Astrocyte (in vitro differentiated cells and primary cell): ENCODE data around the gene ZNF280C. TPM values are rescaled to one million over a fixed set of nuclear protein-coding genes. Genes with fewer than 3 reads are reported as not detected.

ENCODE experiments used
- DNase-seq: peaks from one replicate; pipeline ENCODE4 v3.0.0-alpha.2; 2010; ENCODE audit warnings: low read depth
- FAIRE-seq: peaks from 2 replicates; lab custom pipeline; 2011; peaks lifted over from hg19 to GRCh38; lab: Jason Lieb, UNC
- H2AFZ ChIP-seq: 2 replicates; pipeline ENCODE4 v1.6.0; 2012; ENCODE audit warnings: low read depth, low read length, inconsistent platforms
- H3K27ac ChIP-seq: 2 replicates; pipeline ENCODE4 v1.5.1; 2011; ENCODE audit warnings: low read depth, low read length, inconsistent platforms
- H3K27me3 ChIP-seq: 2 replicates; pipeline ENCODE4 v1.6.0; 2011; ENCODE audit warnings: low read length, inconsistent platforms; ENCODE audit not compliant: insufficient read depth
- H3K36me3 ChIP-seq: 2 replicates; pipeline ENCODE4 v1.5.1; 2011; ENCODE audit warnings: low read length, inconsistent platforms; ENCODE audit not compliant: insufficient read depth
- H3K4me1 ChIP-seq: 2 replicates; pipeline ENCODE4 v1.5.1; 2011; ENCODE audit warnings: low read length, inconsistent platforms; ENCODE audit not compliant: insufficient read depth
- H3K4me2 ChIP-seq: 2 replicates; pipeline ENCODE4 v1.6.0; 2012; ENCODE audit warnings: low read length, inconsistent platforms
- H3K4me3 ChIP-seq: 2 replicates; pipeline ENCODE4 v1.5.1; 2011; ENCODE audit warnings: low read depth, mild to moderate bottlenecking, low read length, inconsistent platforms; ENCODE audit not compliant: insufficient read depth
- H3K79me2 ChIP-seq: 2 replicates; pipeline ENCODE4 v1.6.0; 2012; ENCODE audit warnings: mild to moderate bottlenecking, low read length, inconsistent platforms; ENCODE audit not compliant: insufficient read depth
- H3K9ac ChIP-seq: 2 replicates; pipeline ENCODE4 v1.6.0; 2012; ENCODE audit warnings: mild to moderate bottlenecking, low read length, inconsistent platforms
- H3K9me3 ChIP-seq: 2 replicates; pipeline ENCODE4 v1.5.1; 2012; ENCODE audit warnings: low read depth, mild to moderate bottlenecking, low read length, inconsistent platforms; ENCODE audit not compliant: insufficient read depth
- H4K20me1 ChIP-seq: 2 replicates; pipeline ENCODE4 v1.6.0; 2012; ENCODE audit warnings: low read length, inconsistent platforms; ENCODE audit not compliant: insufficient read depth
- H3K27ac Mint-ChIP-seq: one replicate; pipeline ENCODE4 v1.8.0; 2021; ENCODE audit warnings: mild to moderate bottlenecking, mixed read lengths; ENCODE audit not compliant: unreplicated experiment
- H3K27me3 Mint-ChIP-seq: one replicate; pipeline ENCODE4 v1.8.0; 2021; ENCODE audit warnings: low read depth, mixed read lengths; ENCODE audit not compliant: unreplicated experiment
- H3K36me3 Mint-ChIP-seq: one replicate; pipeline ENCODE4 v1.8.0; 2021; ENCODE audit warnings: low read depth, mixed read lengths; ENCODE audit not compliant: unreplicated experiment
- H3K4me1 Mint-ChIP-seq: one replicate; pipeline ENCODE4 v1.8.0; 2021; ENCODE audit warnings: low read depth, mixed read lengths; ENCODE audit not compliant: unreplicated experiment
- H3K4me3 Mint-ChIP-seq: one replicate; pipeline ENCODE4 v1.8.0; 2021; ENCODE audit warnings: mild to moderate bottlenecking, moderate library complexity, mixed read lengths; ENCODE audit not compliant: unreplicated experiment
- H3K9me3 Mint-ChIP-seq: one replicate; pipeline ENCODE4 v1.8.0; 2021; ENCODE audit warnings: mild to moderate bottlenecking, mixed read lengths; ENCODE audit not compliant: unreplicated experiment
- EZH2 ChIP-seq: IDR thresholded peaks from 2 replicates; pipeline ENCODE4 v1.6.1; 2012; ENCODE audit warnings: mild to moderate bottlenecking, low read length, inconsistent platforms; ENCODE audit not compliant: insufficient read depth
- total RNA-seq: library from RNA; stranded (reverse); gene quantifications from 2 replicates; pipeline ENCODE4 v1.2.1, GENCODE V29; 2021
- TF ChIP-seq, protein P1 (sequence below): IDR thresholded peaks from 2 replicates; pipeline ENCODE4 v1.5.1; 2011; ENCODE audit warnings: low read depth, mild to moderate bottlenecking, inconsistent platforms, low read length, moderate library complexity; ENCODE audit not compliant: insufficient read depth

The ZNF280C gene
- total RNA-seq, 1 donor from 2014 or later: 7.8 TPM

DNA sequence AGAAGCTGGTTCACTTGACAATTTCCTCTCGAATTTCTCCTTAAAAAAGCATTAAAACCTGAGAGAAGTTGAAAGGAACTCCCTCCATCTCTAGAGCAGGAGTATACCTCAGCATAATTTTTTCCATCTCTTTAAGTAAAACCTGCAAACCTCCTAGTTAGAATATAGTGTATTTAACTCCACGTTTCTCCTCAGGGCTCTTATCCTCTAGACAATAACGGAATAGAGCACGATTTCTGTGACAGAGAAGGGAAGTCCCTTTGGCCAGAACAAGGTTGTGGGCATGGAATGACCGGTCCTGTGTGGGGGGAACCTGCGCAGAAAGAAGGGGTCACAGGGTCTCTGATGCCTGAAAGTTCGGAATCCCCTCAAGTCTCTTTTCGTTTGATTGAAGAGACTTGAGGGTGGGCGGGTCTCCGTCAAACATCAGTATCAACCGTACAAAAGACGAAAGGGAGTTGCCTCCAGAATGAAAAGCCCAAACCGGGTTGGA is 697 bp downstream of the ZNF280C start:
- H3K4me1 Mint-ChIP-seq: peaks cover 5% of the 10 kb centered on the region
- Histone ChIP-seq H3K4me2 (peak overlapping the region; percentile 86), H3K4me1 (peaks cover 3% of the 10 kb centered on the region), H3K27ac (peak overlapping the region; percentile 66), H3K9me3 (no peaks in the 10 kb centered on the region), H3K9ac (peak overlapping the region; percentile 92), H3K36me3 (no peaks in the 10 kb centered on the region), H2AFZ (peak overlapping the region; percentile 21), H4K20me1 (peaks cover 4% of the 10 kb centered on the region), H3K79me2 (peaks cover 48% of the 10 kb centered on the region), H3K4me3 (peak overlapping the region; percentile 85), H3K27me3 (no peaks in the 10 kb centered on the region)
- H3K27ac Mint-ChIP-seq: peak overlapping the region; percentile 62
- no peaks in the 10 kb centered on the region for H3K36me3 Mint-ChIP-seq
- no peaks in the 10 kb centered on the region for H3K9me3 Mint-ChIP-seq
- FAIRE-seq: no peak
- no peak for DNase-seq
- H3K27me3 Mint-ChIP-seq: no peaks in the 10 kb centered on the region
- TF ChIP-seq EZH2: no peak
- TF ChIP-seq, protein P1, sequence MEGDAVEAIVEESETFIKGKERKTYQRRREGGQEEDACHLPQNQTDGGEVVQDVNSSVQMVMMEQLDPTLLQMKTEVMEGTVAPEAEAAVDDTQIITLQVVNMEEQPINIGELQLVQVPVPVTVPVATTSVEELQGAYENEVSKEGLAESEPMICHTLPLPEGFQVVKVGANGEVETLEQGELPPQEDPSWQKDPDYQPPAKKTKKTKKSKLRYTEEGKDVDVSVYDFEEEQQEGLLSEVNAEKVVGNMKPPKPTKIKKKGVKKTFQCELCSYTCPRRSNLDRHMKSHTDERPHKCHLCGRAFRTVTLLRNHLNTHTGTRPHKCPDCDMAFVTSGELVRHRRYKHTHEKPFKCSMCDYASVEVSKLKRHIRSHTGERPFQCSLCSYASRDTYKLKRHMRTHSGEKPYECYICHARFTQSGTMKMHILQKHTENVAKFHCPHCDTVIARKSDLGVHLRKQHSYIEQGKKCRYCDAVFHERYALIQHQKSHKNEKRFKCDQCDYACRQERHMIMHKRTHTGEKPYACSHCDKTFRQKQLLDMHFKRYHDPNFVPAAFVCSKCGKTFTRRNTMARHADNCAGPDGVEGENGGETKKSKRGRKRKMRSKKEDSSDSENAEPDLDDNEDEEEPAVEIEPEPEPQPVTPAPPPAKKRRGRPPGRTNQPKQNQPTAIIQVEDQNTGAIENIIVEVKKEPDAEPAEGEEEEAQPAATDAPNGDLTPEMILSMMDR: no peak
- peak overlapping the region; percentile 94 for H3K4me3 Mint-ChIP-seq

GRCh38 chrX:130264573-130264972 is 4.1 kb downstream of the ZNF280C start:
- H3K36me3 Mint-ChIP-seq: no peaks in the 10 kb centered on the region
- TF ChIP-seq, protein P1: no peak
- no peak for TF ChIP-seq EZH2
- no peaks in the 10 kb centered on the region for H3K36me3 ChIP-seq
- no peak overlapping the region for H3K4me3 Mint-ChIP-seq
- H4K20me1 ChIP-seq: peaks cover 12% of the 10 kb centered on the region
- H3K27me3 Mint-ChIP-seq: no peaks in the 10 kb centered on the region
- H3K27me3 ChIP-seq: no peaks in the 10 kb centered on the region
- H3K9ac ChIP-seq: no peak overlapping the region
- no peak for DNase-seq
- no peak overlapping the region for H3K27ac ChIP-seq
- H3K9me3 Mint-ChIP-seq: no peaks in the 10 kb centered on the region
- H3K79me2 ChIP-seq: peaks cover 70% of the 10 kb centered on the region
- H3K4me1 ChIP-seq: peaks cover 3% of the 10 kb centered on the region
- H3K27ac Mint-ChIP-seq: no peak overlapping the region
- no peak overlapping the region for H3K4me3 ChIP-seq
- peaks cover 5% of the 10 kb centered on the region for H3K4me1 Mint-ChIP-seq
- H2AFZ ChIP-seq: no peak overlapping the region
- no peaks in the 10 kb centered on the region for H3K9me3 ChIP-seq
- no peak overlapping the region for H3K4me2 ChIP-seq
- FAIRE-seq: no peak

DNA sequence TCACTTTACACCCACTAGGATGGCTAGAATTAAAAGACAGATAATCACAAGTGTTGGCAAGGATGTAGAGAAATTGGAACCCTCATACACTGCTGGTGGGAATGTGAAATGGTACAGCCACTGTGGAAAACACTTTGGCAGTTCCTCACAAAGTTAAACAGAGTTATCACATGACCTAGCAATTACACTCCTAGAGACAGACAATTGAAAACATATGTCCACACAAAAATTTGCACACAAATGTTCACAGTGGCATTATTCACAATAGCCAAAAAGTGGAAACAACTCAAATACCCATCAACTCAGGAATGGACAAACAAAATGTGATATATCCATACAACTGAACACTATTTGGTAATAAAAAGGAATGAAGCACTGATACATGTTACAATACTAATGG is 5.7 kb downstream of the ZNF280C start:
- Histone ChIP-seq H3K27me3 (no peaks in the 10 kb centered on the region), H3K36me3 (no peaks in the 10 kb centered on the region), H3K9ac (no peak overlapping the region), H3K79me2 (peaks cover 67% of the 10 kb centered on the region), H3K4me2 (no peak overlapping the region), H2AFZ (no peak overlapping the region), H3K4me3 (no peak overlapping the region), H3K27ac (no peak overlapping the region), H3K4me1 (peaks cover 3% of the 10 kb centered on the region), H4K20me1 (peaks cover 12% of the 10 kb centered on the region), H3K9me3 (no peaks in the 10 kb centered on the region)
- peak; percentile 100 for FAIRE-seq
- H3K9me3 Mint-ChIP-seq: no peaks in the 10 kb centered on the region
- no peak for DNase-seq
- H3K36me3 Mint-ChIP-seq: no peaks in the 10 kb centered on the region
- H3K27ac Mint-ChIP-seq: no peak overlapping the region
- no peak overlapping the region for H3K4me3 Mint-ChIP-seq
- H3K27me3 Mint-ChIP-seq: no peaks in the 10 kb centered on the region
- no peak for TF ChIP-seq EZH2
- TF ChIP-seq, protein P1: no peak
- H3K4me1 Mint-ChIP-seq: peaks cover 5% of the 10 kb centered on the region
